SU-DHL-6 (cell line): ENCODE measurements around the gene KCNN3.

Experiments used
- H2AFZ ChIP-seq: fragments of 200-600 bp; sonication (generic); 2 replicates; pipeline ENCODE4 v1.6.1; 2014; ENCODE audit warnings: low read depth, mild to moderate bottlenecking, moderate library complexity, mixed read lengths, antibody characterized with exemption, low read length; ENCODE audit not compliant: severe bottlenecking
- H3F3A ChIP-seq: fragments of 200-600 bp; shearing (Covaris generic); 2 replicates; pipeline ENCODE4 v1.6.0; 2016; ENCODE audit warnings: antibody characterized with exemption, mild to moderate bottlenecking; ENCODE audit not compliant: insufficient read depth
- H3K27ac ChIP-seq: fragments of 200-600 bp; sonication (generic); 2 replicates; pipeline ENCODE4 v1.5.1; 2016; ENCODE audit warnings: low read depth, mild to moderate bottlenecking, low read length, moderate library complexity, mixed read lengths
- H3K27me3 ChIP-seq: fragments of 200-600 bp; sonication (generic), shearing (Covaris generic); 2 replicates; pipeline ENCODE4 v1.6.0; 2014; ENCODE audit warnings: mild to moderate bottlenecking, low read length
- H3K36me3 ChIP-seq: fragments of 200-600 bp; sonication (generic); 2 replicates; pipeline ENCODE4 v1.6.1; 2014; ENCODE audit warnings: mild to moderate bottlenecking, low read length, mixed read lengths
- H3K4me2 ChIP-seq: fragments of 300-600, 200-600 bp; shearing (Covaris generic), sonication (generic); 2 replicates; pipeline ENCODE4 v1.6.0; 2014; ENCODE audit warnings: low read length, low read depth, mild to moderate bottlenecking; ENCODE audit not compliant: poor library complexity, severe bottlenecking
- H3K4me3 ChIP-seq: fragments of 200-600 bp; sonication (generic); 2 replicates; pipeline ENCODE4 v1.5.1; 2014; ENCODE audit warnings: antibody characterized with exemption, low read length, mild to moderate bottlenecking, mixed read lengths; ENCODE audit not compliant: insufficient read depth, poor library complexity, severe bottlenecking
- H3K79me2 ChIP-seq: fragments of 200-600 bp; sonication (generic); 2 replicates; pipeline ENCODE4 v1.6.1; 2014; ENCODE audit warnings: mild to moderate bottlenecking, low read length, moderate library complexity; ENCODE audit not compliant: insufficient read depth
- H3K9ac ChIP-seq: fragments of 200-600 bp; sonication (generic); 2 replicates; pipeline ENCODE4 v1.7.0; 2014; ENCODE audit warnings: mild to moderate bottlenecking, low read length
- H3K9me2 ChIP-seq: fragments of 200-600 bp; sonication (generic); replicated peaks from 2 replicates; pipeline ENCODE4 v1.6.1; 2014; ENCODE audit warnings: low read length; ENCODE audit not compliant: insufficient read depth
- H3K9me3 ChIP-seq: fragments of 200-600 bp; sonication (generic); 2 replicates; pipeline ENCODE4 v1.6.1; 2014; ENCODE audit warnings: low read length, mixed read lengths; ENCODE audit not compliant: insufficient read depth
- H4K20me1 ChIP-seq: fragments of 200-600 bp; sonication (generic); 2 replicates; pipeline ENCODE4 v1.6.1; 2014; ENCODE audit warnings: low read depth, mild to moderate bottlenecking, antibody characterized with exemption, low read length, moderate library complexity, mixed read lengths
- EZH2phosphoT487 ChIP-seq: fragments of 200-600 bp; sonication (generic), shearing (Covaris generic); conservative IDR thresholded peaks from 2 replicates; pipeline ENCODE4 v1.6.1; 2018; ENCODE audit warnings: mild to moderate bottlenecking, antibody characterized with exemption, low read length, moderate library complexity, mixed read lengths
- TF ChIP-seq, protein P1 (sequence below): fragments of 200-600 bp; sonication (generic); IDR thresholded peaks from one replicate; pipeline ENCODE4 v1.5.1; 2017; ENCODE audit warnings: antibody characterized with exemption, mild to moderate bottlenecking, low read length, moderate library complexity; ENCODE audit not compliant: insufficient read depth, poor library complexity, severe bottlenecking

The KCNN3 gene

DNA sequence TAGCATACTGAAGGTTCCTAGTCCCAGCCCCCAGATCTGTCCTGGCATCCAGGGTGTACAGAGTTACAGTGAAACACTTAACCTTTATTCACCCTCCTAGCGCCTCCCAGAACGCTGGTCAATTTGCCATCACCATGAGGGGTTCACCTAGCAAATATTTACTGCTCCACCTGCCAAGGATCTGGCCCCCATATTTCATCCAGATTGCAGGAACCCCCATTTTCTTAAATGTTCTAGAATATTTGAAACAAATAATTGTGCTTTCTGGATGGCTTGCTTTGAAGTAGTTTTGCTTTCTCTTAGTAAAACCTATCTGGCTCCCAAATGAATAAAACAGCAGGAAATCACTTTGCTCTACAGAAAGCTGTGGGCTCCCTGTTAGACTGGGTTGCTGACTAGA lies 37.7 kb downstream of the KCNN3 start:
- Histone ChIP-seq H3K79me2 (no peaks in the 10 kb centered on the region), H3K9me3 (no peaks in the 10 kb centered on the region), H3K4me3 (no peak overlapping the region), H4K20me1 (no peaks in the 10 kb centered on the region), H3F3A (no peaks in the 10 kb centered on the region), H3K27ac (no peak overlapping the region), H3K27me3 (no peaks in the 10 kb centered on the region), H3K9ac (no peak overlapping the region), H3K9me2 (no peaks in the 10 kb centered on the region), H2AFZ (no peak overlapping the region), H3K4me2 (no peak overlapping the region), H3K36me3 (no peaks in the 10 kb centered on the region)
- no peak for TF ChIP-seq EZH2phosphoT487
- TF ChIP-seq, protein P1, sequence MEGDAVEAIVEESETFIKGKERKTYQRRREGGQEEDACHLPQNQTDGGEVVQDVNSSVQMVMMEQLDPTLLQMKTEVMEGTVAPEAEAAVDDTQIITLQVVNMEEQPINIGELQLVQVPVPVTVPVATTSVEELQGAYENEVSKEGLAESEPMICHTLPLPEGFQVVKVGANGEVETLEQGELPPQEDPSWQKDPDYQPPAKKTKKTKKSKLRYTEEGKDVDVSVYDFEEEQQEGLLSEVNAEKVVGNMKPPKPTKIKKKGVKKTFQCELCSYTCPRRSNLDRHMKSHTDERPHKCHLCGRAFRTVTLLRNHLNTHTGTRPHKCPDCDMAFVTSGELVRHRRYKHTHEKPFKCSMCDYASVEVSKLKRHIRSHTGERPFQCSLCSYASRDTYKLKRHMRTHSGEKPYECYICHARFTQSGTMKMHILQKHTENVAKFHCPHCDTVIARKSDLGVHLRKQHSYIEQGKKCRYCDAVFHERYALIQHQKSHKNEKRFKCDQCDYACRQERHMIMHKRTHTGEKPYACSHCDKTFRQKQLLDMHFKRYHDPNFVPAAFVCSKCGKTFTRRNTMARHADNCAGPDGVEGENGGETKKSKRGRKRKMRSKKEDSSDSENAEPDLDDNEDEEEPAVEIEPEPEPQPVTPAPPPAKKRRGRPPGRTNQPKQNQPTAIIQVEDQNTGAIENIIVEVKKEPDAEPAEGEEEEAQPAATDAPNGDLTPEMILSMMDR: no peak

DNA sequence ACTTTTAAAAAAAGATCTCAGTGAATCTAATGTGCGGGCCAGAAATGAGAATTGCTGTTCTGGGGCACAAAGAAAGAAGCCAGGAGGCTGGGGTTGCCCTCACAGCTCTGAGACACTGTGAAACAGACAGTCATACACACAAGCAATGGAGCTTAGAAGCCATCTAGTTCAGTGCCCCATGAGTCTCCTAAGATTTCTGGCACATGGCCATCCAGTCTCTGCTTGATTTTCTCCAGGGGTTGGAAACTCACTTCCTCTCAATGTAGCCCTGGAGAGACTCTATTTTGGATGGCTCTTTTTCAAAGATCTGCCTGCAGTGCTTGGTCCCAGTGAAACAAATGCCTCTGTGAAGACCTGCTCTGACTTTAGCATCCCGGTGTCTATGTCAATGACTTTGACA lies 38.6 kb downstream of the KCNN3 start:
- Histone ChIP-seq H3K9me2 (no peaks in the 10 kb centered on the region), H4K20me1 (no peaks in the 10 kb centered on the region), H3K27me3 (no peaks in the 10 kb centered on the region), H3K36me3 (no peaks in the 10 kb centered on the region), H3F3A (no peaks in the 10 kb centered on the region), H3K9ac (no peak overlapping the region), H3K4me3 (no peak overlapping the region), H3K4me2 (no peak overlapping the region), H3K27ac (no peak overlapping the region), H2AFZ (no peak overlapping the region), H3K79me2 (no peaks in the 10 kb centered on the region), H3K9me3 (no peaks in the 10 kb centered on the region)
- TF ChIP-seq EZH2phosphoT487: no peak

DNA sequence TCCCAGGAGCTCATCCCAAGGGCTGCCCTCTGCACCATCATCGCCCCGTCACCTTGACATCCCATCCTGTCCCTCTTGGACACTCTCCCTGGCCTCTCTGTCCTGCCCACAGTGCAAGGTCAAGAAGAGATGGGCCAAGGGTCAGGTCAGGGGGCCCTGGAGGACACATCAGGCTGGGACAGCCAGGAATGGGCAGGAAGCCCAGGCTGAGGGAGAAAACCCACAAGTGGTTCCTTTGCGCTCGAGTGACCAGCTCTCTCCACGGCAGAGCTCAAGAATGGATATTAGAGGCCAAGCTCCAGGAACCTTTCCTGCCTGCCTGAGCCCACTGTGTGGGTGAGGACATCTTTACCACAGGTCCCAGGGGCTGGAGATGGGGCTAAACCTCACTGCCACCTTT lies 41.0 kb downstream of the KCNN3 start:
- Histone ChIP-seq H3K79me2 (no peaks in the 10 kb centered on the region), H3K9ac (no peak overlapping the region), H4K20me1 (no peaks in the 10 kb centered on the region), H3K9me2 (no peaks in the 10 kb centered on the region), H3F3A (no peaks in the 10 kb centered on the region), H3K4me3 (no peak overlapping the region), H3K36me3 (no peaks in the 10 kb centered on the region), H2AFZ (no peak overlapping the region), H3K4me2 (no peak overlapping the region), H3K27ac (no peak overlapping the region), H3K27me3 (no peaks in the 10 kb centered on the region), H3K9me3 (no peaks in the 10 kb centered on the region)
- TF ChIP-seq EZH2phosphoT487: no peak
- TF ChIP-seq, protein P1: no peak

DNA sequence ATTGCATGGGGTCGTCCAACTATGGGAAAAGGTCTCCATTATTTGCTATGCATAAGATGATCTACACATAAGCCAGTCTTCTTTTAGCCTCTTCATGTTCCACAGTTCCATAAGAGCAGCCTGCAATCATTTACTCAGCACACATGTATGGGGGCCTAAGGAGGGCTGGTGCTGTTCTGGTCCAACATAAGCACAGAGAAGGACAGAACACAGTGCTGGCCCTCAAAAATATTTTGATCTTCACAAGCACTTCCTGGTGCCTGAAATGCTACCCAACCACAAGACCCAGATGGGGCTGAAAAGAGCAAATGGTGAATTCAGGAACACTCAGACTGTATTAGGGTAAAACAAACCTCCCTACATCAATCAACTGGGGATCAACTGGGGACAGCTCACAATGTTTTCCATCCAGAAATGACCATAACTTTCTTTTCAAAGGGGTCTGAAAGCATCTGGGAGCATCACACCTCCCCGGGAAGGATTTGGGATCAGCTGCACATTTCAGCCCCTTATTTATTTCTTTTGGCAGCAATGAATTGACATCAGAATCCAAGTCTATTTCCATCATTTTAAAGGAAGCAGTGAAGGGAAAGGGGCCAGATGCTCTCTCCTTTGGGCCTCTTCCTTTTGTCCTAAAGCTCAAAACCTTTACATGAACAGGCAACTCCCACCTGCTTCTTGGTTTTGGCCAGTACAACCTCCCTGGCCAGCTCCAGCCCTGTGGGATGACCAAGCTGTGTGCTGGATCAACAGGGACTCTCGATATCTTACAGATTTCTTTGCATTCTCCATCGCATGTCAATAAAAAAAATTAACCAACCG lies 45.7 kb downstream of the KCNN3 start:
- Histone ChIP-seq H4K20me1 (no peaks in the 10 kb centered on the region), H3K79me2 (no peaks in the 10 kb centered on the region), H3K27ac (no peak overlapping the region), H2AFZ (no peak overlapping the region), H3K27me3 (no peaks in the 10 kb centered on the region), H3K36me3 (no peaks in the 10 kb centered on the region), H3F3A (no peaks in the 10 kb centered on the region), H3K9me3 (no peaks in the 10 kb centered on the region), H3K4me2 (no peak overlapping the region), H3K9me2 (no peaks in the 10 kb centered on the region), H3K4me3 (no peak overlapping the region), H3K9ac (no peak overlapping the region)
- TF ChIP-seq, protein P1: no peak
- TF ChIP-seq EZH2phosphoT487: no peak
